ENCODE results near the gene BABAM2.

DNA sequence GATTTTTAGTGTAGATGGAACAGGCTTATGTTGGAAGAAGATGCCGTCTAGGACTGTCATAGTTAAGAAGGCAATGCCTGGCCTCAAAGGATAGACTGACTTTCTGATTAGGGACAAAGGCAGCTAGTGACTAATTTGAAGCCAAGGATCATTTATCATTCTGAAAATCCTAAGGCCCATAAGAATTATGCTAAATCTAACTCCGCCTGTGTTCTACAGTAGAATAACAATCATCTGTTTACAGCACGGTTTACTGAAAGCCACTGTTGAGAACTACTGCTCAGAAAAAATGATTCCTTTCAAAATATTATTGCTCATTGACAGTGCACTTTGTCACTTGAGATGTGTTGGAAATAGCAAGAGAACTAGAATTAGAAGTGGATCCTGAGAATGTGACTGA is 44.5 kb downstream of the BABAM2 start:
- TF ChIP-seq RAD21 (IDR thresholded peaks at IDR 0.05; ENCODE audit: low read length): no peak
- no peak for TF ChIP-seq POLR2A (IDR thresholded peaks at IDR 0.05; ENCODE audit: low read depth, low read length)
- no peak for TF ChIP-seq BHLHE40 (IDR thresholded peaks at IDR 0.05; ENCODE audit: low read depth, low read length)
- no peak for TF ChIP-seq RCOR1 (IDR thresholded peaks at IDR 0.05; ENCODE audit: insufficient replicate concordance, low read length)
- TF ChIP-seq RFX5 (IDR thresholded peaks at IDR 0.05; ENCODE audit: low read depth, low read length): no peak
- TF ChIP-seq, protein P1, sequence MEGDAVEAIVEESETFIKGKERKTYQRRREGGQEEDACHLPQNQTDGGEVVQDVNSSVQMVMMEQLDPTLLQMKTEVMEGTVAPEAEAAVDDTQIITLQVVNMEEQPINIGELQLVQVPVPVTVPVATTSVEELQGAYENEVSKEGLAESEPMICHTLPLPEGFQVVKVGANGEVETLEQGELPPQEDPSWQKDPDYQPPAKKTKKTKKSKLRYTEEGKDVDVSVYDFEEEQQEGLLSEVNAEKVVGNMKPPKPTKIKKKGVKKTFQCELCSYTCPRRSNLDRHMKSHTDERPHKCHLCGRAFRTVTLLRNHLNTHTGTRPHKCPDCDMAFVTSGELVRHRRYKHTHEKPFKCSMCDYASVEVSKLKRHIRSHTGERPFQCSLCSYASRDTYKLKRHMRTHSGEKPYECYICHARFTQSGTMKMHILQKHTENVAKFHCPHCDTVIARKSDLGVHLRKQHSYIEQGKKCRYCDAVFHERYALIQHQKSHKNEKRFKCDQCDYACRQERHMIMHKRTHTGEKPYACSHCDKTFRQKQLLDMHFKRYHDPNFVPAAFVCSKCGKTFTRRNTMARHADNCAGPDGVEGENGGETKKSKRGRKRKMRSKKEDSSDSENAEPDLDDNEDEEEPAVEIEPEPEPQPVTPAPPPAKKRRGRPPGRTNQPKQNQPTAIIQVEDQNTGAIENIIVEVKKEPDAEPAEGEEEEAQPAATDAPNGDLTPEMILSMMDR (conservative IDR thresholded peaks at IDR 0.05; ENCODE audit: low read depth, low read length): no peak
- no peak for TF ChIP-seq SMC3 (IDR thresholded peaks at IDR 0.05; ENCODE audit: low read depth, low read length)
- no peak for TF ChIP-seq FOS (IDR thresholded peaks at IDR 0.05; ENCODE audit: low read depth, low read length)
- TF ChIP-seq MAFK (IDR thresholded peaks at IDR 0.05; ENCODE audit: low read depth, low read length): no peak
- no peak for TF ChIP-seq CHD1 (IDR thresholded peaks at IDR 0.05; ENCODE audit: low read depth, low read length)
- no peak for TF ChIP-seq CEBPB (IDR thresholded peaks at IDR 0.05; ENCODE audit: low read depth, low read length)
- TF ChIP-seq, protein P2, sequence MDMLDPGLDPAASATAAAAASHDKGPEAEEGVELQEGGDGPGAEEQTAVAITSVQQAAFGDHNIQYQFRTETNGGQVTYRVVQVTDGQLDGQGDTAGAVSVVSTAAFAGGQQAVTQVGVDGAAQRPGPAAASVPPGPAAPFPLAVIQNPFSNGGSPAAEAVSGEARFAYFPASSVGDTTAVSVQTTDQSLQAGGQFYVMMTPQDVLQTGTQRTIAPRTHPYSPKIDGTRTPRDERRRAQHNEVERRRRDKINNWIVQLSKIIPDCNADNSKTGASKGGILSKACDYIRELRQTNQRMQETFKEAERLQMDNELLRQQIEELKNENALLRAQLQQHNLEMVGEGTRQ (IDR thresholded peaks at IDR 0.05; ENCODE audit: low read depth, low read length): no peak
- no peak for TF ChIP-seq NFE2L2 (IDR thresholded peaks at IDR 0.05; ENCODE audit: low read depth, low read length)
- TF ChIP-seq MXI1 (IDR thresholded peaks at IDR 0.05; ENCODE audit: borderline replicate concordance, low read depth, low read length): no peak
